H1 (cell line): ENCODE measurements around the gene MSS51. TPM values are rescaled to one million over a fixed set of nuclear protein-coding genes. Genes with fewer than 3 reads are reported as not detected.

Experiments used
- CTCF ChIA-PET: fragments of 300-600 bp; sonication (Branson Sonifier 250); formaldehyde crosslinking; loops from one replicate; lab custom pipeline; 2021; ENCODE audit not compliant: partially characterized antibody; lab: Charles Lee
- POLR2A ChIA-PET: fragments of 300-600 bp; sonication (Branson Sonifier 250); formaldehyde crosslinking; loops from one replicate; lab custom pipeline; 2021; ENCODE audit warnings: inconsistent platforms; ENCODE audit not compliant: partially characterized antibody; lab: Charles Lee
- DNase-seq, 2 experiments: peaks; one replicate each; pipeline versions ENCODE4 v3.0.0 to v3.0.0-alpha.2; 2010 to 2022; ENCODE audit warnings: low spot score in 2 of 2, low read depth in 1 of 2, mixed read lengths in 1 of 2
- FAIRE-seq: peaks from 2 replicates; lab custom pipeline; 2011; peaks lifted over from hg19 to GRCh38; lab: Jason Lieb, UNC
- H2AFZ ChIP-seq: 2 replicates; pipeline ENCODE4 v1.8.1; 2012; ENCODE audit warnings: low read length, inconsistent platforms
- H2AK5ac ChIP-seq: 2 replicates; pipeline ENCODE4 v1.6.1; 2013; ENCODE audit warnings: low read depth, low read length
- H2BK120ac ChIP-seq: replicated peaks from 2 replicates; pipeline ENCODE3; 2013; ENCODE audit warnings: low read depth, low read length, inconsistent platforms
- H2BK12ac ChIP-seq: 2 replicates; pipeline ENCODE4 v1.6.1; 2013; ENCODE audit warnings: low read depth, low read length
- H2BK15ac ChIP-seq: 2 replicates; pipeline ENCODE4 v1.6.1; 2013; ENCODE audit warnings: low read length
- H2BK20ac ChIP-seq: 2 replicates; pipeline ENCODE4 v1.6.1; 2013; ENCODE audit warnings: low read length
- H2BK5ac ChIP-seq: 2 replicates; pipeline ENCODE4 v1.6.1; 2013; ENCODE audit warnings: low read depth, low read length
- H3K14ac ChIP-seq: 2 replicates; pipeline ENCODE4 v1.6.1; 2013; ENCODE audit warnings: inconsistent platforms; ENCODE audit not compliant: insufficient read length
- H3K18ac ChIP-seq: 2 replicates; pipeline ENCODE4 v1.6.1; 2013; ENCODE audit warnings: low read length; ENCODE audit errors: extremely low read depth
- H3K23ac ChIP-seq: 2 replicates; pipeline ENCODE4 v1.6.1; 2013; ENCODE audit warnings: inconsistent platforms; ENCODE audit not compliant: insufficient read length
- H3K23me2 ChIP-seq: 2 replicates; pipeline ENCODE4 v1.6.1; 2013; ENCODE audit warnings: low read depth, low read length
- H3K27ac ChIP-seq: 2 replicates; pipeline ENCODE4 v1.6.1; 2011; ENCODE audit warnings: low read depth, low read length, inconsistent platforms
- H3K27me3 ChIP-seq, 4 experiments: replicated peaks in 1 of 4; 1 replicate in 1 of 4; 2 replicates in 3 of 4; pipeline versions ENCODE4 v1.6.1 to v1.8.1; 2011 to 2013; ENCODE audit warnings: low read length in 3 of 4, mild to moderate bottlenecking in 3 of 4, inconsistent platforms in 2 of 4, mixed read lengths in 2 of 4, moderate library complexity in 1 of 4; ENCODE audit not compliant: control insufficient read depth in 3 of 4, insufficient read depth in 3 of 4; ENCODE audit errors: extremely low read depth in 1 of 4
- H3K36me3 ChIP-seq, 4 experiments: 2 replicates each; pipeline versions ENCODE4 v1.6.1 to v1.8.1; 2011 to 2013; ENCODE audit warnings: mild to moderate bottlenecking in 4 of 4, low read length in 3 of 4, moderate library complexity in 2 of 4, control low read depth in 1 of 4, inconsistent platforms in 1 of 4; ENCODE audit not compliant: insufficient read depth in 4 of 4, control insufficient read depth in 2 of 4
- H3K4ac ChIP-seq: replicated peaks from 2 replicates; pipeline ENCODE3; 2013; ENCODE audit warnings: low read length, low read depth, mixed read lengths, inconsistent platforms; ENCODE audit not compliant: insufficient read length
- H3K4me1 ChIP-seq, 4 experiments: replicated peaks in 1 of 4; 1 replicate in 1 of 4; 2 replicates in 3 of 4; pipeline versions ENCODE4 v1.6.1 to v1.8.1; 2011 to 2013; ENCODE audit warnings: low read length in 3 of 4, inconsistent platforms in 2 of 4, mixed read lengths in 1 of 4; ENCODE audit not compliant: insufficient read depth in 4 of 4, control insufficient read depth in 3 of 4
- H3K4me2 ChIP-seq, 2 experiments: 2 replicates each; pipeline versions ENCODE4 v1.6.1 to v1.8.1; 2011 to 2013; ENCODE audit warnings: low read depth in 2 of 2, low read length in 2 of 2, control low read depth in 1 of 2, inconsistent platforms in 1 of 2, mild to moderate bottlenecking in 1 of 2; ENCODE audit not compliant: insufficient read depth in 1 of 2
- H3K4me3 ChIP-seq, 4 experiments: fragments of 200-600, 300-600 bp in 1 of 4; sonication (generic), shearing (Covaris generic), sonication (Bioruptor Twin) in 1 of 4; 2 replicates each; pipeline versions ENCODE4 v1.5.1 to v1.8.1; 2011 to 2016; ENCODE audit warnings: low read length in 4 of 4, low read depth in 3 of 4, control low read depth in 2 of 4, inconsistent platforms in 2 of 4, mild to moderate bottlenecking in 2 of 4, mixed read lengths in 1 of 4, moderate library complexity in 1 of 4; ENCODE audit not compliant: insufficient read depth in 2 of 4; ENCODE audit errors: extremely low read depth in 1 of 4
- H3K56ac ChIP-seq: replicated peaks from 2 replicates; pipeline ENCODE3; 2013; ENCODE audit warnings: low read depth, mild to moderate bottlenecking, mixed read lengths, low read length, inconsistent platforms; ENCODE audit not compliant: insufficient read length
- H3K79me1 ChIP-seq: 2 replicates; pipeline ENCODE4 v1.6.1; 2013; ENCODE audit warnings: low read depth, low read length, control low read depth
- H3K79me2 ChIP-seq, 2 experiments: 2 replicates each; pipeline versions ENCODE4 v1.6.1 to v1.8.1; 2012 to 2013; ENCODE audit warnings: low read length in 2 of 2, mild to moderate bottlenecking in 2 of 2, inconsistent platforms in 1 of 2; ENCODE audit not compliant: insufficient read depth in 2 of 2, control insufficient read depth in 1 of 2
- H3K9ac ChIP-seq, 4 experiments: replicated peaks in 1 of 4; 1 replicate in 1 of 4; 2 replicates in 3 of 4; pipeline versions ENCODE4 v1.6.1 to v1.8.1; 2011 to 2013; ENCODE audit warnings: low read depth in 3 of 4, low read length in 3 of 4, control low read depth in 2 of 4, mild to moderate bottlenecking in 2 of 4, moderate library complexity in 2 of 4, inconsistent platforms in 1 of 4; ENCODE audit errors: extremely low read depth in 1 of 4
- H3K9me3 ChIP-seq, 2 experiments: 2 replicates each; pipeline versions ENCODE4 v1.6.1 to v1.8.1; 2012 to 2013; ENCODE audit warnings: mild to moderate bottlenecking in 2 of 2, moderate library complexity in 2 of 2, control low read depth in 1 of 2, inconsistent platforms in 1 of 2, low read depth in 1 of 2, low read length in 1 of 2, mixed read lengths in 1 of 2; ENCODE audit not compliant: insufficient read depth in 2 of 2
- H4K20me1 ChIP-seq, 2 experiments: replicated peaks in 1 of 2; 2 replicates each; pipeline versions ENCODE3 to v1.8.1; 2011 to 2013; ENCODE audit warnings: inconsistent platforms in 2 of 2, low read length in 2 of 2, mild to moderate bottlenecking in 1 of 2; ENCODE audit not compliant: insufficient read depth in 2 of 2, control insufficient read depth in 1 of 2
- H4K5ac ChIP-seq: 2 replicates; pipeline ENCODE4 v1.6.1; 2013; ENCODE audit warnings: low read length, low read depth, mixed read lengths, inconsistent platforms; ENCODE audit not compliant: insufficient read length
- H4K8ac ChIP-seq: 2 replicates; pipeline ENCODE4 v1.8.0; 2013; ENCODE audit warnings: mild to moderate bottlenecking, moderate library complexity, low read length, inconsistent platforms; ENCODE audit not compliant: insufficient read depth; ENCODE audit errors: extremely low read depth
- H4K91ac ChIP-seq: replicated peaks from 2 replicates; pipeline ENCODE3; 2013; ENCODE audit warnings: low read length, mixed read lengths, inconsistent platforms; ENCODE audit not compliant: insufficient read length
- BRCA1 ChIP-seq: IDR thresholded peaks from 2 replicates; pipeline ENCODE4 v1.6.1; 2012; ENCODE audit warnings: low read depth, low read length, improper control_type of control experiment
- EZH2 ChIP-seq: fragments of 200-600 bp; sonication (generic); IDR thresholded peaks from 2 replicates; pipeline ENCODE4 v1.7.1; 2012; ENCODE audit warnings: low read depth, mild to moderate bottlenecking, moderate library complexity, low read length, inconsistent platforms; ENCODE audit not compliant: severe bottlenecking
- JUND ChIP-seq: IDR thresholded peaks from 2 replicates; pipeline ENCODE4 v1.6.1; 2011; ENCODE audit warnings: mild to moderate bottlenecking, improper control_type of control experiment, low read length
- MAFK ChIP-seq: IDR thresholded peaks from 2 replicates; pipeline ENCODE4 v1.6.1; 2012; ENCODE audit warnings: low read depth, mild to moderate bottlenecking, improper control_type of control experiment, low read length
- MAX ChIP-seq: IDR thresholded peaks from 2 replicates; pipeline ENCODE4 v1.6.1; 2012; ENCODE audit warnings: inconsistent platforms
- POU5F1 ChIP-seq: IDR thresholded peaks from 2 replicates; pipeline ENCODE4 v1.6.1; 2011; ENCODE audit warnings: low read depth, mild to moderate bottlenecking, low read length, moderate library complexity
- RNF2 ChIP-seq: fragments of 200-900, 300-1000 bp; sonication (generic); IDR thresholded peaks from 2 replicates; pipeline ENCODE4 v1.7.1; 2016; ENCODE audit warnings: borderline replicate concordance, low read depth, mild to moderate bottlenecking, antibody characterized with exemption, low read length; ENCODE audit not compliant: poor library complexity, severe bottlenecking; ENCODE audit errors: missing control alignments
- SIX5 ChIP-seq: IDR thresholded peaks from 2 replicates; pipeline ENCODE4 v1.6.1; 2011; ENCODE audit warnings: mild to moderate bottlenecking, low read depth, low read length
- SP2 ChIP-seq: IDR thresholded peaks from 2 replicates; pipeline ENCODE4 v1.6.1; 2012; ENCODE audit warnings: mild to moderate bottlenecking, low read length, inconsistent platforms
- SUZ12 ChIP-seq: fragments of 200-600 bp; sonication (generic); IDR thresholded peaks from 2 replicates; pipeline ENCODE4 v1.6.1; 2012; ENCODE audit warnings: mild to moderate bottlenecking, inconsistent platforms, low read length, moderate library complexity, mixed read lengths
- TBP ChIP-seq: IDR thresholded peaks from 2 replicates; pipeline ENCODE4 v1.6.1; 2011; ENCODE audit warnings: low read depth, low read length, improper control_type of control experiment
- WGBS, 2 experiments: shearing (Covaris generic) in 1 of 2; methylation state at CpG; one replicate each; pipeline versions ENCODE4 v1.1.6 to v1.1.7; 2013 to 2015; ENCODE audit warnings: low lambda C conversion rate in 2 of 2, mixed read lengths in 2 of 2, inconsistent platforms in 1 of 2, low coverage in 1 of 2, missing lambda C conversion rate in 1 of 2; ENCODE audit not compliant: insufficient replicate concordance in 2 of 2, insufficient coverage in 1 of 2, insufficient read length in 1 of 2; ENCODE audit errors: extremely low coverage in 1 of 2, missing lambda C conversion rate in 1 of 2; 5-methylcytosine and 5-hydroxymethylcytosine counted together
- polyA plus RNA-seq, 7 experiments: library from polyadenylated mRNA; depleted of rRNA in 3 of 7; stranded (reverse) in 5 of 7; unstranded in 2 of 7; fragments of >200 nt in 5 of 7; fragments of 200-250 nt in 2 of 7; gene quantifications; 1 replicate in 5 of 7; 2 replicates in 1 of 7; 4 replicates in 1 of 7; pipeline versions ENCODE4 v1.2.1 to v1.2.3, GENCODE V29; 2011 to 2013; ENCODE audit warnings: missing spikeins in 2 of 7, mixed read lengths in 2 of 7
- total RNA-seq: library from RNA; stranded (reverse); fragmentation: NEBNext Ultra II Directional; extraction: Animal tissue kit (Norgen Biotek cat#: 25700); gene quantifications from 2 replicates; pipeline ENCODE4 v1.2.1, GENCODE V29; 2021

Gene MSS51
- total and polyA plus RNA-seq, 2 of the 8 experiments (the other 6 are each of a cell fraction or from before 2014, with no cell fraction given) = 1.5 to 1.7 TPM

GRCh38 chr10:73405556-73405955 lies 27.8 kb downstream of the MSS51 start:
- CTCF ChIA-PET = no interaction called here
- Histone ChIP-seq H3K79me1 (peaks cover 4% of the 10 kb centered on the region), H2BK120ac (no peak overlapping the region), H3K23me2 (no peaks in the 10 kb centered on the region), H4K91ac (no peak overlapping the region), H3K36me3 (no peaks in the 10 kb centered on the region), H3K9ac (no peak overlapping the region), H2BK15ac (no peak overlapping the region), H4K8ac (no peak overlapping the region), H3K9me3 (no peaks in the 10 kb centered on the region), H3K4me2 (no peak overlapping the region), H3K27me3 (no peaks in the 10 kb centered on the region), H2BK20ac (no peak overlapping the region), H3K4ac (no peak overlapping the region), H3K18ac (no peak overlapping the region), H2AFZ (no peak overlapping the region), H3K56ac (no peak overlapping the region), H3K27ac (no peak overlapping the region)
- no peak for FAIRE-seq
- POLR2A ChIA-PET = no interaction called here
- 92% methylated on average over 3 of the region's 3 CpGs; no CpG with 5 or more reads in 1 of the 2 experiments for WGBS, 2 experiments
- no peak for TF ChIP-seq MAX
- TF ChIP-seq RNF2 = no peak
- no peak for TF ChIP-seq SUZ12
- no peak for TF ChIP-seq TBP
- TF ChIP-seq MAFK = no peak
- TF ChIP-seq BRCA1 = no peak
- TF ChIP-seq SP2 = no peak
- TF ChIP-seq SIX5 = no peak
- TF ChIP-seq POU5F1 = no peak
- TF ChIP-seq EZH2 = no peak
- no peak for TF ChIP-seq JUND
- TF ChIP-seq, all 59 proteins: peak for 0
- Histone ChIP-seq H2AK5ac (no peak overlapping the region), H2BK12ac (no peak overlapping the region), H4K20me1 (peaks cover 0 to 7% of the 10 kb centered on the region in 2 experiments), H2BK5ac (no peak overlapping the region), H3K14ac (no peak overlapping the region), H4K5ac (no peak overlapping the region), H3K4me3 (no peak overlapping the region), H3K4me1 (no peaks in the 10 kb centered on the region), H3K79me2 (peaks cover 3 to 68% of the 10 kb centered on the region in 2 experiments; a peak in 3 of 4 replicates), H3K23ac (no peak overlapping the region)
- DNase-seq = no peak
